ENCODE measurements around the gene RHBG. TPM values are rescaled to one million over a fixed set of nuclear protein-coding genes. Genes with fewer than 3 reads are reported as not detected.
"Not testable (repeated sequence)": the region's sequence is repeated elsewhere in the genome, so short reads cannot be mapped to it uniquely, and the experiment has no call there.

Gene RHBG
- total RNA-seq (not detected), polyA plus RNA-seq (ENCODE audit: insufficient read depth in 1 of 8, insufficient read length in 8 of 8, low replicate concordance in 1 of 8) (1 to 10 TPM in 1 of 8 donors, under 1 TPM in 2, not detected in 5; 0.13 to 1.2 (median 0.49) TPM)
- long read RNA-seq, donor 1, result 0 reads
- long read RNA-seq, donor 2, result 0 reads
- long read RNA-seq, donor 3, result 0 reads
- long read RNA-seq, donor 4, result 0 reads
- long read RNA-seq, donor 5, result 0 reads
- long read RNA-seq, donor 6, result 0 reads
- long read RNA-seq, donor 7, result 0 reads
- long read RNA-seq, donor 8, result 0 reads
- long read RNA-seq, donor 9, result 0 reads
- long read RNA-seq, donor 10, result 0 reads
- long read RNA-seq, donor 11, result 0 reads

- Histone ChIP-seq H3K36me3 (ENCODE audit: control insufficient read depth, insufficient read depth, low read length) (no peaks in the 10 kb centered on the region), H3K4me1 (ENCODE audit: control insufficient read depth, insufficient read depth, low read length) (peaks cover 9% of the 10 kb centered on the region), H3K4me3 (ENCODE audit: low read length) (no peak within 1 kb of the TSS), H3K27ac (ENCODE audit: low read length) (no peak within 1 kb of the TSS), H3K9me3 (replicated peaks; ENCODE audit: control insufficient read depth, low read depth, low read length) (no peaks in the 10 kb centered on the region), H3K27me3 (ENCODE audit: control insufficient read depth, insufficient read depth, low read length) (peaks cover 68% of the 10 kb centered on the region)
- 8% methylated on average over 40 of the region's 48 CpGs for WGBS (ENCODE audit: insufficient coverage)
- no peak for DNase-seq
These were observed at the start of gene RHBG for GRCh38 chr1:156368889-156369684. TSS of gene RHBG (plus strand) at chr1:156369211. CDS start at chr1:156369250, 39 bp downstream.

- H3K36me3 ChIP-seq (ENCODE audit: control insufficient read depth, insufficient read depth, low read length), result peaks cover 82% of the 10 kb centered on the region
- H3K4me1 ChIP-seq (ENCODE audit: control insufficient read depth, insufficient read depth, low read length), result no peaks in the 10 kb centered on the region
- H3K27ac ChIP-seq (ENCODE audit: low read length), result no peak overlapping the region
- H3K9me3 ChIP-seq (replicated peaks; ENCODE audit: control insufficient read depth, low read depth, low read length), result no peaks in the 10 kb centered on the region
- WGBS (ENCODE audit: insufficient coverage), result no CpG with 5 or more reads among the region's 1 CpG
- peak; percentile 21 for DNase-seq
- no peaks in the 10 kb centered on the region for H3K27me3 ChIP-seq (ENCODE audit: control insufficient read depth, insufficient read depth, low read length)
- no peak overlapping the region for H3K4me3 ChIP-seq (ENCODE audit: low read length)
These were observed 49.3 kb upstream of the RHBG start for GRCh38 chr1:156319664-156320063.

- WGBS (ENCODE audit: insufficient coverage), result 100% methylated on average over 1 of the region's 3 CpGs
- H3K27ac ChIP-seq (ENCODE audit: low read length), result no peak overlapping the region
- H3K9me3 ChIP-seq (replicated peaks; ENCODE audit: control insufficient read depth, low read depth, low read length), result no peaks in the 10 kb centered on the region
- DNase-seq, result no peak
- no peaks in the 10 kb centered on the region for H3K27me3 ChIP-seq (ENCODE audit: control insufficient read depth, insufficient read depth, low read length)
- no peaks in the 10 kb centered on the region for H3K4me1 ChIP-seq (ENCODE audit: control insufficient read depth, insufficient read depth, low read length)
- peaks cover 82% of the 10 kb centered on the region for H3K36me3 ChIP-seq (ENCODE audit: control insufficient read depth, insufficient read depth, low read length)
- no peak overlapping the region for H3K4me3 ChIP-seq (ENCODE audit: low read length)
These were observed 48.5 kb upstream of the RHBG start for GRCh38 chr1:156320560-156320959.

- 96% methylated on average over 3 of the region's 9 CpGs for WGBS (ENCODE audit: insufficient coverage)
- peaks cover 64% of the 10 kb centered on the region for H3K36me3 ChIP-seq (ENCODE audit: control insufficient read depth, insufficient read depth, low read length)
- H3K27me3 ChIP-seq (ENCODE audit: control insufficient read depth, insufficient read depth, low read length); H3K4me3 ChIP-seq (ENCODE audit: low read length); DNase-seq; H3K4me1 ChIP-seq (ENCODE audit: control insufficient read depth, insufficient read depth, low read length); H3K27ac ChIP-seq (ENCODE audit: low read length); H3K9me3 ChIP-seq (replicated peaks; ENCODE audit: control insufficient read depth, low read depth, low read length): not testable (repeated sequence)
These were observed 45.8 kb upstream of the RHBG start for GRCh38 chr1:156323179-156323578.

GRCh38 chr1:156336242-156336641, 32.8 kb upstream of the RHBG start:
- peaks cover 34% of the 10 kb centered on the region for H3K36me3 ChIP-seq (ENCODE audit: control insufficient read depth, insufficient read depth, low read length)
- H3K4me3 ChIP-seq (ENCODE audit: low read length), result no peak overlapping the region
- 100% methylated on average over 1 of the region's 4 CpGs for WGBS (ENCODE audit: insufficient coverage)

GRCh38 chr1:156337052-156337887, 31.7 kb upstream of the RHBG start:
- 42% methylated on average over 19 of the region's 34 CpGs for WGBS (ENCODE audit: insufficient coverage)
- Histone ChIP-seq H3K27me3 (ENCODE audit: control insufficient read depth, insufficient read depth, low read length) (no peaks in the 10 kb centered on the region), H3K36me3 (ENCODE audit: control insufficient read depth, insufficient read depth, low read length) (peaks cover 26% of the 10 kb centered on the region), H3K27ac (ENCODE audit: low read length) (peak overlapping the region; percentile 85), H3K4me3 (ENCODE audit: low read length) (peak overlapping the region; percentile 84), H3K4me1 (ENCODE audit: control insufficient read depth, insufficient read depth, low read length) (peaks cover 10% of the 10 kb centered on the region), H3K9me3 (replicated peaks; ENCODE audit: control insufficient read depth, low read depth, low read length) (no peaks in the 10 kb centered on the region)
- DNase-seq, result peak; percentile 11

More at GRCh38 chr1:156336242-156336641, 32.8 kb upstream of the RHBG start:
- no peak for DNase-seq
- peaks cover 10% of the 10 kb centered on the region for H3K4me1 ChIP-seq (ENCODE audit: control insufficient read depth, insufficient read depth, low read length)
- H3K27ac ChIP-seq (ENCODE audit: low read length), result no peak overlapping the region
- H3K9me3 ChIP-seq (replicated peaks; ENCODE audit: control insufficient read depth, low read depth, low read length), result no peaks in the 10 kb centered on the region
- H3K27me3 ChIP-seq (ENCODE audit: control insufficient read depth, insufficient read depth, low read length), result no peaks in the 10 kb centered on the region

- no peak for DNase-seq
- H3K27me3 ChIP-seq (ENCODE audit: control insufficient read depth, insufficient read depth, low read length), result no peaks in the 10 kb centered on the region
- under 1% methylated on average over 14 of the region's 14 CpGs for WGBS (ENCODE audit: insufficient coverage)
- H3K4me1 ChIP-seq (ENCODE audit: control insufficient read depth, insufficient read depth, low read length), result peaks cover 10% of the 10 kb centered on the region
- H3K4me3 ChIP-seq (ENCODE audit: low read length), result peak overlapping the region; percentile 84
- peak overlapping the region; percentile 85 for H3K27ac ChIP-seq (ENCODE audit: low read length)
- peaks cover 22% of the 10 kb centered on the region for H3K36me3 ChIP-seq (ENCODE audit: control insufficient read depth, insufficient read depth, low read length)
- no peaks in the 10 kb centered on the region for H3K9me3 ChIP-seq (replicated peaks; ENCODE audit: control insufficient read depth, low read depth, low read length)
These were observed 31.2 kb upstream of the RHBG start for GRCh38 chr1:156337888-156338179.

GRCh38 chr1:156338180-156338976, 30.6 kb upstream of the RHBG start, which contains the start of the genes CCT3 and TSACC:
TSS of gene CCT3 (minus strand) at chr1:156338292. CDS start at chr1:156338184, 108 bp downstream.
TSS of gene TSACC (plus strand) at chr1:156338526. CDS start at chr1:156339758, 1,232 bp downstream.
- H3K9me3 ChIP-seq (replicated peaks; ENCODE audit: control insufficient read depth, low read depth, low read length), result no peaks in the 10 kb centered on the region
- under 1% methylated on average over 41 of the region's 47 CpGs for WGBS (ENCODE audit: insufficient coverage)
- H3K4me1 ChIP-seq (ENCODE audit: control insufficient read depth, insufficient read depth, low read length), result peaks cover 10% of the 10 kb centered on the region
- peaks cover 19% of the 10 kb centered on the region for H3K36me3 ChIP-seq (ENCODE audit: control insufficient read depth, insufficient read depth, low read length)
- no peaks in the 10 kb centered on the region for H3K27me3 ChIP-seq (ENCODE audit: control insufficient read depth, insufficient read depth, low read length)
- peak within 1 kb of the TSS; percentile 92 for H3K27ac ChIP-seq (ENCODE audit: low read length)
- DNase-seq, result peak; percentile 100
- H3K4me3 ChIP-seq (ENCODE audit: low read length), result peak within 1 kb of the TSS; percentile 84

- WGBS (ENCODE audit: insufficient coverage), result no CpG with 5 or more reads among the region's 1 CpG
- peaks cover under 1% of the 10 kb centered on the region for H3K27me3 ChIP-seq (ENCODE audit: control insufficient read depth, insufficient read depth, low read length)
- DNase-seq, result no peak
These were observed 26.6 kb upstream of the RHBG start for GRCh38 chr1:156342166-156342955.

More at GRCh38 chr1:156342166-156342955, 26.6 kb upstream of the RHBG start:
- H3K4me3 ChIP-seq (ENCODE audit: low read length), result no peak overlapping the region
- no peaks in the 10 kb centered on the region for H3K36me3 ChIP-seq (ENCODE audit: control insufficient read depth, insufficient read depth, low read length)
- H3K9me3 ChIP-seq (replicated peaks; ENCODE audit: control insufficient read depth, low read depth, low read length), result no peaks in the 10 kb centered on the region
- no peak overlapping the region for H3K27ac ChIP-seq (ENCODE audit: low read length)
- H3K4me1 ChIP-seq (ENCODE audit: control insufficient read depth, insufficient read depth, low read length), result peaks cover 3% of the 10 kb centered on the region
